Bronchial epithelial cell (primary cell): ENCODE results near the gene AZIN2. TPM values are rescaled to one million over a fixed set of nuclear protein-coding genes. Genes with fewer than 3 reads are reported as not detected.

ENCODE experiments used
- DNase-seq: peaks from one replicate; pipeline ENCODE4 v3.0.0-alpha.2; 2010; ENCODE audit warnings: low read depth
- FAIRE-seq: peaks from 2 replicates; lab custom pipeline; 2011; peaks lifted over from hg19 to GRCh38; lab: Jason Lieb, UNC
- H3K27me3 ChIP-seq: 2 replicates; pipeline ENCODE4 v1.5.1; 2011; ENCODE audit warnings: low read length; ENCODE audit not compliant: control insufficient read depth, insufficient read depth
- H3K36me3 ChIP-seq: 2 replicates; pipeline ENCODE4 v1.5.1; 2011; ENCODE audit warnings: low read length; ENCODE audit not compliant: control insufficient read depth, insufficient read depth
- H3K4me3 ChIP-seq: 2 replicates; pipeline ENCODE4 v1.5.1; 2011; ENCODE audit warnings: mild to moderate bottlenecking, low read depth, low read length, control low read depth
- CTCF ChIP-seq: IDR thresholded peaks from 2 replicates; pipeline ENCODE4 v1.5.1; 2011; ENCODE audit warnings: mild to moderate bottlenecking, moderate library complexity, low read length, control low read depth, inconsistent platforms; ENCODE audit not compliant: insufficient read depth, severe bottlenecking
- total RNA-seq: library from RNA; depleted of rRNA; stranded (reverse); fragments of >200 nt; gene quantifications from 2 replicates; pipeline ENCODE4 v1.2.1, GENCODE V29; 2014

Gene AZIN2
- total RNA-seq, 1 donor from 2014 or later: 1.3 TPM

- Histone ChIP-seq H3K27me3 (no peaks in the 10 kb centered on the region), H3K36me3 (no peaks in the 10 kb centered on the region), H3K4me3 (no peak overlapping the region)
- FAIRE-seq: no peak
- no peak for TF ChIP-seq CTCF
- DNase-seq: no peak
Measured at GRCh38 chr1:33039840-33040239, 41.1 kb upstream of the AZIN2 start.

GRCh38 chr1:33041026-33041425, 39.9 kb upstream of the AZIN2 start:
- FAIRE-seq: no peak
- Histone ChIP-seq H3K27me3 (no peaks in the 10 kb centered on the region), H3K36me3 (no peaks in the 10 kb centered on the region), H3K4me3 (no peak overlapping the region)
- TF ChIP-seq CTCF: no peak
- no peak for DNase-seq

GRCh38 chr1:33042831-33043230, 38.1 kb upstream of the AZIN2 start:
- DNase-seq (no peak), FAIRE-seq (no peak)
- Histone ChIP-seq H3K27me3 (no peaks in the 10 kb centered on the region), H3K4me3 (no peak overlapping the region), H3K36me3 (no peaks in the 10 kb centered on the region)
- TF ChIP-seq CTCF: no peak

GRCh38 chr1:33043267-33044092, 37.5 kb upstream of the AZIN2 start:
- Histone ChIP-seq H3K36me3 (no peaks in the 10 kb centered on the region), H3K27me3 (no peaks in the 10 kb centered on the region), H3K4me3 (no peak overlapping the region)
- no peak for TF ChIP-seq CTCF
- no peak for DNase-seq
- no peak for FAIRE-seq

GRCh38 chr1:33045246-33045645, 35.7 kb upstream of the AZIN2 start:
- FAIRE-seq: no peak
- Histone ChIP-seq H3K27me3 (no peaks in the 10 kb centered on the region), H3K36me3 (no peaks in the 10 kb centered on the region), H3K4me3 (no peak overlapping the region)
- TF ChIP-seq CTCF: no peak
- no peak for DNase-seq
